ENCODE measurements around the gene TPCN2.

Gene TPCN2

GRCh38 chr11:69108030-69108429 is 59.3 kb downstream of the TPCN2 start:
- H3K4me2 ChIP-seq (ENCODE audit: insufficient read depth, low read length), result no peak overlapping the region
- H3K4me3 ChIP-seq (ENCODE audit: low read depth in 1 of 2, low read length in 2 of 2), result no peak overlapping the region
- no peaks in the 10 kb centered on the region for H3K9me3 ChIP-seq (ENCODE audit: insufficient read depth, low read length, severe bottlenecking)
- no peaks in the 10 kb centered on the region for H3K79me2 ChIP-seq (ENCODE audit: insufficient read depth, low read length)
- DNase-seq (no peak), ATAC-seq (ENCODE audit: insufficient read depth, low read depth) (no peak)
- no peaks in the 10 kb centered on the region for H3K4me1 ChIP-seq (ENCODE audit: insufficient read depth, low read length)
- H3K27ac ChIP-seq (ENCODE audit: low read length), result no peak overlapping the region
- no peak overlapping the region for H3K9ac ChIP-seq (ENCODE audit: low read depth, low read length)
- no peaks in the 10 kb centered on the region for H3K36me3 ChIP-seq (ENCODE audit: insufficient read depth, low read length)
- H3K27me3 ChIP-seq (ENCODE audit: insufficient read depth, low read length, poor library complexity), result no peaks in the 10 kb centered on the region
- no peak for TF ChIP-seq EZH2 (IDR thresholded peaks at IDR 0.05; ENCODE audit: borderline replicate concordance, low read depth, low read length, severe bottlenecking)
- TF ChIP-seq, protein P1, sequence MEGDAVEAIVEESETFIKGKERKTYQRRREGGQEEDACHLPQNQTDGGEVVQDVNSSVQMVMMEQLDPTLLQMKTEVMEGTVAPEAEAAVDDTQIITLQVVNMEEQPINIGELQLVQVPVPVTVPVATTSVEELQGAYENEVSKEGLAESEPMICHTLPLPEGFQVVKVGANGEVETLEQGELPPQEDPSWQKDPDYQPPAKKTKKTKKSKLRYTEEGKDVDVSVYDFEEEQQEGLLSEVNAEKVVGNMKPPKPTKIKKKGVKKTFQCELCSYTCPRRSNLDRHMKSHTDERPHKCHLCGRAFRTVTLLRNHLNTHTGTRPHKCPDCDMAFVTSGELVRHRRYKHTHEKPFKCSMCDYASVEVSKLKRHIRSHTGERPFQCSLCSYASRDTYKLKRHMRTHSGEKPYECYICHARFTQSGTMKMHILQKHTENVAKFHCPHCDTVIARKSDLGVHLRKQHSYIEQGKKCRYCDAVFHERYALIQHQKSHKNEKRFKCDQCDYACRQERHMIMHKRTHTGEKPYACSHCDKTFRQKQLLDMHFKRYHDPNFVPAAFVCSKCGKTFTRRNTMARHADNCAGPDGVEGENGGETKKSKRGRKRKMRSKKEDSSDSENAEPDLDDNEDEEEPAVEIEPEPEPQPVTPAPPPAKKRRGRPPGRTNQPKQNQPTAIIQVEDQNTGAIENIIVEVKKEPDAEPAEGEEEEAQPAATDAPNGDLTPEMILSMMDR (IDR thresholded peaks at IDR 0.05; ENCODE audit: borderline replicate concordance, extremely low read depth, low read length, poor library complexity, severe bottlenecking), result no peak
- H2AFZ ChIP-seq (ENCODE audit: low read depth, low read length), result no peak overlapping the region
- H4K20me1 ChIP-seq (ENCODE audit: insufficient read depth, low read length), result peaks cover 5% of the 10 kb centered on the region

GRCh38 chr11:69108559-69108958 is 59.8 kb downstream of the TPCN2 start:
- Histone ChIP-seq H3K4me1 (ENCODE audit: insufficient read depth, low read length) (no peaks in the 10 kb centered on the region), H3K4me2 (ENCODE audit: insufficient read depth, low read length) (no peak overlapping the region), H3K36me3 (ENCODE audit: insufficient read depth, low read length) (no peaks in the 10 kb centered on the region), H3K27ac (ENCODE audit: low read length) (no peak overlapping the region), H2AFZ (ENCODE audit: low read depth, low read length) (no peak overlapping the region), H3K4me3 (ENCODE audit: low read depth in 1 of 2, low read length in 2 of 2) (no peak overlapping the region), H3K9ac (ENCODE audit: low read depth, low read length) (no peak overlapping the region), H4K20me1 (ENCODE audit: insufficient read depth, low read length) (peaks cover 5% of the 10 kb centered on the region), H3K27me3 (ENCODE audit: insufficient read depth, low read length, poor library complexity) (no peaks in the 10 kb centered on the region), H3K79me2 (ENCODE audit: insufficient read depth, low read length) (no peaks in the 10 kb centered on the region), H3K9me3 (ENCODE audit: insufficient read depth, low read length, severe bottlenecking) (no peaks in the 10 kb centered on the region)
- ATAC-seq (ENCODE audit: insufficient read depth, low read depth), result no peak
- no peak for TF ChIP-seq EZH2 (IDR thresholded peaks at IDR 0.05; ENCODE audit: borderline replicate concordance, low read depth, low read length, severe bottlenecking)
- TF ChIP-seq, protein P1 (IDR thresholded peaks at IDR 0.05; ENCODE audit: borderline replicate concordance, extremely low read depth, low read length, poor library complexity, severe bottlenecking), result no peak
- no peak for DNase-seq

GRCh38 chr11:69109101-69109500 is 60.4 kb downstream of the TPCN2 start:
- no peak for DNase-seq
- Histone ChIP-seq H2AFZ (ENCODE audit: low read depth, low read length) (no peak overlapping the region), H3K36me3 (ENCODE audit: insufficient read depth, low read length) (no peaks in the 10 kb centered on the region), H3K27ac (ENCODE audit: low read length) (no peak overlapping the region), H3K9me3 (ENCODE audit: insufficient read depth, low read length, severe bottlenecking) (no peaks in the 10 kb centered on the region), H3K79me2 (ENCODE audit: insufficient read depth, low read length) (no peaks in the 10 kb centered on the region), H3K4me2 (ENCODE audit: insufficient read depth, low read length) (no peak overlapping the region), H3K9ac (ENCODE audit: low read depth, low read length) (no peak overlapping the region), H4K20me1 (ENCODE audit: insufficient read depth, low read length) (peaks cover 5% of the 10 kb centered on the region), H3K4me3 (ENCODE audit: low read depth in 1 of 2, low read length in 2 of 2) (no peak overlapping the region), H3K4me1 (ENCODE audit: insufficient read depth, low read length) (no peaks in the 10 kb centered on the region), H3K27me3 (ENCODE audit: insufficient read depth, low read length, poor library complexity) (no peaks in the 10 kb centered on the region)
- no peak for ATAC-seq (ENCODE audit: insufficient read depth, low read depth)
- TF ChIP-seq, protein P1 (IDR thresholded peaks at IDR 0.05; ENCODE audit: borderline replicate concordance, extremely low read depth, low read length, poor library complexity, severe bottlenecking), result no peak
- TF ChIP-seq EZH2 (IDR thresholded peaks at IDR 0.05; ENCODE audit: borderline replicate concordance, low read depth, low read length, severe bottlenecking), result no peak

DNA sequence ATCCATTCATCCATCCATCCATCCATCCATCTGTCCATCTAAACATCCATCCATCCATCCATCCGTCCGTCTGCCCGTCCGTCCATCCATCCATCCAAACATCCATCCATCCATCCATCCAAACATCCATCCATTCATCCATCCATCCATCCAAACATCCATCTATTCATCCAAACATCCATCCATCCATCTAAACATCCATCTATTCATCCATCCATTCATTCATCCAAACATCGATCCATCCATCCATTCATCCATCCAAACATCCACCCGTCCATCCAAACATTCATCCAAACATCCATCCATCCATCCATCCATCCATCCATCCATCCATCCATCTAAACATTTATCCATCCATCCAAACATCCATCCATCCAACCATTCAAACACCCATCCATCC is 61.7 kb downstream of the TPCN2 start:
- H3K9me3 ChIP-seq (ENCODE audit: insufficient read depth, low read length, severe bottlenecking), result no peaks in the 10 kb centered on the region
- H3K4me3 ChIP-seq (ENCODE audit: low read depth in 1 of 2, low read length in 2 of 2), result no peak overlapping the region
- ATAC-seq (ENCODE audit: insufficient read depth, low read depth) (no peak), DNase-seq (no peak)
- H3K9ac ChIP-seq (ENCODE audit: low read depth, low read length), result no peak overlapping the region
- no peak overlapping the region for H3K27ac ChIP-seq (ENCODE audit: low read length)
- no peaks in the 10 kb centered on the region for H3K4me1 ChIP-seq (ENCODE audit: insufficient read depth, low read length)
- no peaks in the 10 kb centered on the region for H3K27me3 ChIP-seq (ENCODE audit: insufficient read depth, low read length, poor library complexity)
- TF ChIP-seq EZH2 (IDR thresholded peaks at IDR 0.05; ENCODE audit: borderline replicate concordance, low read depth, low read length, severe bottlenecking), result no peak
- TF ChIP-seq, protein P1 (IDR thresholded peaks at IDR 0.05; ENCODE audit: borderline replicate concordance, extremely low read depth, low read length, poor library complexity, severe bottlenecking), result no peak
- H3K79me2 ChIP-seq (ENCODE audit: insufficient read depth, low read length), result no peaks in the 10 kb centered on the region
- H2AFZ ChIP-seq (ENCODE audit: low read depth, low read length), result no peak overlapping the region
- no peak overlapping the region for H3K4me2 ChIP-seq (ENCODE audit: insufficient read depth, low read length)
- no peaks in the 10 kb centered on the region for H3K36me3 ChIP-seq (ENCODE audit: insufficient read depth, low read length)
- H4K20me1 ChIP-seq (ENCODE audit: insufficient read depth, low read length), result peaks cover 8% of the 10 kb centered on the region

Measured in DND-41 (cell line).